Brain microvascular endothelial cell (primary cell): ENCODE results near the gene LSAMP.

Experiments used
- DNase-seq: peaks from one replicate; pipeline ENCODE4 v3.0.0-alpha.2; 2020
- H3K27ac ChIP-seq: fragments of 250-450 bp; sonication (Bioruptor Pico); 2 replicates; pipeline ENCODE4 v1.5.1; 2020; ENCODE audit warnings: mild to moderate bottlenecking, moderate library complexity
- H3K27me3 ChIP-seq: fragments of 250-450 bp; sonication (Bioruptor Pico); replicated peaks from 2 replicates; pipeline ENCODE4 v1.5.1; 2020; ENCODE audit warnings: mild to moderate bottlenecking
- H3K36me3 ChIP-seq: fragments of 250-450 bp; sonication (Bioruptor Pico); replicated peaks from 2 replicates; pipeline ENCODE4 v1.5.1; 2020; ENCODE audit warnings: mild to moderate bottlenecking
- H3K4me3 ChIP-seq: 2 replicates; pipeline ENCODE4 v1.5.1; 2011; ENCODE audit warnings: low read depth, mild to moderate bottlenecking, control low read depth, low read length, moderate library complexity
- in situ Hi-C: cut with HindIII; loops from 2 replicates; pipeline ENCODE4 v1.10.0; 2017; ENCODE audit warnings: low sequenced_read_pairs, low pct_ligation_motif_present
- TF ChIP-seq, protein P1 (sequence below): IDR thresholded peaks from 2 replicates; pipeline ENCODE4 v1.5.1; 2011; ENCODE audit warnings: low read depth, mild to moderate bottlenecking, moderate library complexity, low read length, control low read depth, inconsistent platforms; ENCODE audit errors: missing control alignments

Gene LSAMP

DNA sequence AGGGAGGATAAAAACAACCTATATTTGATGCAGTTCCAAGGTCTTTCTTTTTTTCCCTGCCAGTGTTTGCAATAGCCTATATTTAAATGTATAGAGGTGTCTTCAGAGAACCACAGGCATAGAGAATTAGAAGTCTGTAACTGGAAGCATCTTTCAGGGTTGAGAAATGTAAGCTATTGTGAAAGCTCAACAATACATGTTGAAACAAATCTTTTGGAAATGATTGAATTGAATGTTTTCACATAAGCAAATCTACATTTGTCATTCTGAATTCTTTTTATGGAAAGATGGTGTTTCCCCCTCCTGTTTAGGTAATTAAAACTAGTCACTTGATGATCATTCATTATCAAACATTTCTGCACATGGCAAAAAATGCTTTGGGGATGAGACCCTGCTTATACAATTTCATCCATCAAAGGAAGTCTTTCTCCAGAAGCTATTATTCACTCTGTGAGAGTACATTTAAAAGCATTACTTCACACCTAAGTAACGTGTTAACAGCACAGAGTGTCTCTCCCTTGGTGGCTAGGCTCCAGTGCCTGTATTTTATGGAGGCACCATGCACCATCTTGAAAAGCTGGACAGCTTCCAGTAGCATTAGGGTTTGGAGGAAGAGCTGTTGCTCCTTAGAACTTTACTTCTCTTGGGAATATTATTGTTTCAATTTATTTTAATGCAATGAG is 406.2 kb downstream of the LSAMP start:
- no peak overlapping the region for H3K4me3 ChIP-seq
- TF ChIP-seq, protein P1, sequence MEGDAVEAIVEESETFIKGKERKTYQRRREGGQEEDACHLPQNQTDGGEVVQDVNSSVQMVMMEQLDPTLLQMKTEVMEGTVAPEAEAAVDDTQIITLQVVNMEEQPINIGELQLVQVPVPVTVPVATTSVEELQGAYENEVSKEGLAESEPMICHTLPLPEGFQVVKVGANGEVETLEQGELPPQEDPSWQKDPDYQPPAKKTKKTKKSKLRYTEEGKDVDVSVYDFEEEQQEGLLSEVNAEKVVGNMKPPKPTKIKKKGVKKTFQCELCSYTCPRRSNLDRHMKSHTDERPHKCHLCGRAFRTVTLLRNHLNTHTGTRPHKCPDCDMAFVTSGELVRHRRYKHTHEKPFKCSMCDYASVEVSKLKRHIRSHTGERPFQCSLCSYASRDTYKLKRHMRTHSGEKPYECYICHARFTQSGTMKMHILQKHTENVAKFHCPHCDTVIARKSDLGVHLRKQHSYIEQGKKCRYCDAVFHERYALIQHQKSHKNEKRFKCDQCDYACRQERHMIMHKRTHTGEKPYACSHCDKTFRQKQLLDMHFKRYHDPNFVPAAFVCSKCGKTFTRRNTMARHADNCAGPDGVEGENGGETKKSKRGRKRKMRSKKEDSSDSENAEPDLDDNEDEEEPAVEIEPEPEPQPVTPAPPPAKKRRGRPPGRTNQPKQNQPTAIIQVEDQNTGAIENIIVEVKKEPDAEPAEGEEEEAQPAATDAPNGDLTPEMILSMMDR = no peak
- no peak for DNase-seq
- H3K36me3 ChIP-seq = no peaks in the 10 kb centered on the region
- in situ Hi-C loops = no loop called here
- H3K27me3 ChIP-seq = no peaks in the 10 kb centered on the region
- H3K27ac ChIP-seq = no peak overlapping the region

DNA sequence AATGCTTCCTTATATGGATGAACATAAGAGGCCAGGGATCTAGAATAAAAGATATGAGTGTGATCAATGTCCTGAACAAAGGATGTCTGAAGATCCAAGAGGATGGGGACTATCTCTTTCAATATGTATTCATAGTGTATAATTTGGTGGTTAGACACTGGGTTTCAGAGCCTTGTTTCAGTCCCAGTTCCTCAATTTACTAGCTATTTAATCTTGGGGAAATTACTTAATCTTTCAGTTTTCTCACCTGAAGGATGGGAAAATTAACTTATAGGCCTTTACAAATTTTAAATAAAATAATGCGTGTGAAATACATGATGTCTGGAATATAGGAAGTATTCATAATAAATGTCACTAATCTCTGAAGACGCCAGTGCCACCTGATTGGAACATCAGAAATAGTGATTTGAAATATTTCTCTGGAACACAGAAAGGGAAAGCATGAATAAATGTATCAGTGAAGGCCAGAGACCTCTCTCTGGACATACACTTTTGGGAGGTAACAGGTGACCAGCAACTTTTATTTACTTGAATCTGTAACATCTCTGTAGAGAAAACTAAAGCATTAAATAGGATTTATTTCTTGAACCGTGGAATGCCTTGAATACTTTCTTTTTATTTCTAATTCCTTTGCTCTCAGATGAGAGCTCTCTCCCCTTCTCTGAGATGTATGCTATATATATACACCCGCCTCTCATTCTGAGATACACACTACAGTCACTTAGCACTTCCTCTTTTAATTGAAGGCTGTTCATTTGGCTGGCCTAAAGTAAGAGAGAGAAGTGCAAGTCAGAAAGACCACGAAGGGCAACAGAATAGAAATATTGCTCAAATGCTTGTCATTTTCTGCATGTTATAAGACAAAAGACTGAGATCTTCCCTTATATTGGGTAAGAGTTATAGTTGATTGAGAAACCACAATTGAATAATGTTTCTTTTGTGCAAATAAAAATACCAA is 407.1 kb downstream of the LSAMP start:
- H3K36me3 ChIP-seq = no peaks in the 10 kb centered on the region
- H3K27me3 ChIP-seq = no peaks in the 10 kb centered on the region
- no peak overlapping the region for H3K27ac ChIP-seq
- no peak for DNase-seq
- TF ChIP-seq, protein P1 = no peak
- in situ Hi-C loops = no loop called here
- no peak overlapping the region for H3K4me3 ChIP-seq

DNA sequence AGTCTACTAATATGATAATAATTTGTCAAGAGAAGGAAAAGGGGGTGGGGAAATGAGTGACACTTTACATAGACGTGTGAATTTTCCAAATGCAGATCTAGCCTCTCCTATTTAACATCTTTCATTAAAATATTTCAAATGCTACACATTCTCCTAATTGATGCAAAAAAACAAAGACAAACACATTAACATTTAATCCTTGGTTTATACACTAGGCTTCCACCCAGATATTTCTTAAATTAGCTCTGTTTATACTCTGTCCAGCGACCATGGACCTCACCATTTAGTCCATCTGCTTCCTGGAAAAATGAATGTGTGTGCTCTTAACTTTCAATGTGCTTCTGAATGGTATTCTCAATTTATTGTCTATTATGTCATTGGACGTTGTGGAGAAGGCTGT is 409.9 kb downstream of the LSAMP start:
- Histone ChIP-seq H3K36me3 (no peaks in the 10 kb centered on the region), H3K4me3 (no peak overlapping the region), H3K27ac (no peak overlapping the region), H3K27me3 (no peaks in the 10 kb centered on the region)
- in situ Hi-C loops = no loop called here
- no peak for DNase-seq
- TF ChIP-seq, protein P1 = no peak

DNA sequence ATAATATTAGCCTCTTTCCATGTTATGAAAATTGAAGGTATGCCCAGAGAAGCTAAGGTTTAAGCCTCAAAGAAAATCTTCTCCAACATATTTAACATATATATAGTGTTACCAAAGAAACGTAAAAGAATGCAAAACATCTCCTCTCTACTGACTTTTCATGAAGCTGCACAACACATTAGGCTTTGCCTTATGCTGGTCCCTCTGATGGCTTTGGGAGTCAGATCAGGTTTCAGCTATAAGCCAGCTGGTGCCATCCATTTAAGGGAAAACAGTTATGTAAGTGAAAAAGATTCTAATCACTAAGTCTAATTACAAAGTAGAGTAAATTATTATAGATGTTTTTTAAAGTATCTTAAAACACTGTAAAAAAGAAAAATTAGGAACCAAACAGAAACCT is 410.5 kb downstream of the LSAMP start:
- Histone ChIP-seq H3K36me3 (no peaks in the 10 kb centered on the region), H3K4me3 (no peak overlapping the region), H3K27me3 (no peaks in the 10 kb centered on the region), H3K27ac (no peak overlapping the region)
- DNase-seq = no peak
- TF ChIP-seq, protein P1 = no peak
- in situ Hi-C loops = no loop called here

DNA sequence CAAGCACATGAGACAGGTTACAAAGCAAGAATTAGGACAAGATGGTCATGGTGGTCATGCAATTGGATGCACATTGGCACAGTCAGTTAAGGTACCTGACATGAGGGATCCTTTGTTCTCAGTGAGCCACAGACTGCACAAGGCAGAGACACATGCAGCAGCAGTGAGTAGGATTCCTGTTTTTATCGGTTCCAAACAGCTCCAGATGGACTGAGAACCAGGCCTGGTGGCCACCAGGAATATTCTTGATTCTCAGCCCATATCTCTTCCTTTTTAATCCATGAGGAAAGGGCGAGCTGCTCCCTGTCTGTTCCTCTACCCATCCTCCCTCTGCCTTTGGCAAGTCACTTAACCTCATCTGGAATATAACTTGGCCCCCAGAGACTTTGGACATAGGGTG is 411.2 kb downstream of the LSAMP start:
- TF ChIP-seq, protein P1 = no peak

More for the DNA sequence above, 411.2 kb downstream of the LSAMP start:
- DNase-seq = no peak
- no peak overlapping the region for H3K4me3 ChIP-seq
- H3K27me3 ChIP-seq = no peaks in the 10 kb centered on the region
- H3K27ac ChIP-seq = no peak overlapping the region
- in situ Hi-C loops = no loop called here
- H3K36me3 ChIP-seq = no peaks in the 10 kb centered on the region
